ENCODE data around the gene P2RY13. TPM values are rescaled to one million over a fixed set of nuclear protein-coding genes. Genes with fewer than 3 reads are reported as not detected.

P2RY13 gene
- total RNA-seq, 1 experiment from 2014 or later: not detected

DNA sequence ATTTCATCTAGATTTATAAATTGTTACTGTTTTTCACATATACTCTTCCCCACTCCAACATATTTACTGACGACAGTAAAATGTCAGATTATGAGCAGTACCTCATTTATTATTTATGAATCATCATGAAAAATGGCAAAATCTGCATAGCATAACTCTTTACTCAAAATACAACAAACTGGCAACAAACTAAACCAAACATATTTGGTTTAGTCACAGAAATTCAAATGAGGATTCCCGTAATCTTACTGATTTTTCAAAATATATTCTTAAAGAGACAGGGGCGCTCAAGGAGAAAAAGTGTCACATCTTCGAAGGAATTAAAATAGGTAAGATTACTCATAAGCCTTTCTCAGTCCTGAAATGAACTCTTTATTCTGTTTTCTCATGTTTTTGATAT, 9.7 kb downstream of the P2RY13 start:
- Histone ChIP-seq H4K91ac (ENCODE audit: insufficient read length, low read depth, low read length) (no peak overlapping the region), H2BK20ac (ENCODE audit: low read depth, low read length, poor library complexity, severe bottlenecking) (no peak overlapping the region), H2BK120ac (ENCODE audit: low read depth, low read length, poor library complexity, severe bottlenecking) (no peak overlapping the region), H3K4me2 (ENCODE audit: insufficient read depth, insufficient read length, low read length) (no peak overlapping the region), H3K56ac (ENCODE audit: insufficient read length, low read depth, low read length) (no peak overlapping the region), H3K23me2 (ENCODE audit: insufficient read length, low read depth, low read length, poor library complexity, severe bottlenecking) (no peaks in the 10 kb centered on the region), H4K8ac (replicated peaks; ENCODE audit: insufficient read length, low read depth, low read length) (no peak overlapping the region), H3K14ac (ENCODE audit: insufficient read depth, low read length) (no peak overlapping the region), H4K5ac (ENCODE audit: insufficient read length, low read depth, low read length) (no peak overlapping the region), H2BK12ac (ENCODE audit: insufficient read length, low read depth, low read length) (no peak overlapping the region), H3K4ac (ENCODE audit: low read depth, low read length) (no peak overlapping the region), H4K20me1 (ENCODE audit: control insufficient read depth, insufficient read depth, insufficient read length) (no peaks in the 10 kb centered on the region), H3K27me3 (ENCODE audit: insufficient read depth, low read length) (no peaks in the 10 kb centered on the region), H3K4me1 (ENCODE audit: insufficient read depth, low read length) (no peaks in the 10 kb centered on the region; the same call in 1 of the 2 replicates), H3K9me3 (ENCODE audit: control insufficient read depth, low read depth, low read length) (no peaks in the 10 kb centered on the region), H2BK5ac (ENCODE audit: insufficient read length, low read length) (no peak overlapping the region), H3T11ph (ENCODE audit: low read length) (no peak overlapping the region), H3K9ac (ENCODE audit: extremely low read depth, insufficient read length, low read length) (no peak overlapping the region), H3K79me1 (ENCODE audit: insufficient read depth, low read depth, low read length, poor library complexity, severe bottlenecking) (no peaks in the 10 kb centered on the region), H2AK5ac (ENCODE audit: insufficient read length, low read length) (no peak overlapping the region), H3K79me2 (ENCODE audit: insufficient read depth, low read length) (no peaks in the 10 kb centered on the region), H3K18ac (ENCODE audit: insufficient read length, low read depth, low read length) (no peak overlapping the region), H3K23ac (ENCODE audit: insufficient read length, low read depth, low read length) (no peak overlapping the region), H2AFZ (ENCODE audit: low read length) (no peak overlapping the region), H2BK15ac (ENCODE audit: low read depth, low read length) (no peak overlapping the region), H3K27ac (ENCODE audit: insufficient read length, low read depth, low read length) (no peak overlapping the region)
- DNase-seq: no peak
- H3K36me3 Mint-ChIP-seq (ENCODE audit: insufficient read depth in 1 of 3, low read depth in 3 of 3): no peaks in the 10 kb centered on the region; a peak in 1 of 7 replicates
- H3K27ac Mint-ChIP-seq: no peak overlapping the region
- H3K4me3 Mint-ChIP-seq: no peak overlapping the region
- H3K27me3 Mint-ChIP-seq (ENCODE audit: low read depth): no peaks in the 10 kb centered on the region
- H3K9me3 Mint-ChIP-seq: no peaks in the 10 kb centered on the region
- no peak for TF ChIP-seq CTCF (conservative IDR thresholded peaks at IDR 0.05)
- H3K4me1 Mint-ChIP-seq: peaks cover 29 to 37% of the 10 kb centered on the region in 2 experiments
- no CpG with 5 or more reads among the region's 4 CpGs for WGBS (ENCODE audit: extremely low coverage, insufficient read length, low lambda C conversion rate)
